PC-9 (cell line): Measurements from ENCODE around the gene TOX2. TPM values are rescaled to one million over a fixed set of nuclear protein-coding genes. Genes with fewer than 3 reads are reported as not detected.

Experiments used
- BruUV-seq: library from RNA; stranded (reverse); fragments of 400-500 nt; replicated peaks from 2 replicates; lab custom pipeline; 2021; lab: Mats Ljungman, UMichigan
- CTCF ChIA-PET: fragments of 300-600 bp; sonication (Branson Sonifier 250); formaldehyde crosslinking; loops from one replicate; lab custom pipeline; 2022; ENCODE audit warnings: antibody characterized with exemption; lab: Charles Lee
- POLR2A ChIA-PET: fragments of 300-600 bp; sonication (Branson Sonifier 250); formaldehyde crosslinking; loops from one replicate; lab custom pipeline; 2022; ENCODE audit warnings: antibody characterized with exemption; ENCODE audit not compliant: unreplicated experiment; lab: Charles Lee
- DNase-seq, 2 experiments: peaks; one replicate each; pipeline versions ENCODE4 v3.0.0 to v3.0.0-alpha.2; 2015 to 2022; ENCODE audit warnings: mixed read lengths in 1 of 2
- H2AFZ ChIP-seq: fragments of 200-600 bp; sonication (generic); 2 replicates; pipeline ENCODE4 v1.8.1; 2017; ENCODE audit warnings: antibody characterized with exemption
- H3F3A ChIP-seq: fragments of 200-600 bp; sonication (generic); 2 replicates; pipeline ENCODE4 v1.8.1; 2017; ENCODE audit warnings: antibody characterized with exemption, mild to moderate bottlenecking, low read depth; ENCODE audit not compliant: insufficient read depth
- H3K27ac ChIP-seq: fragments of 200-600 bp; sonication (generic); 2 replicates; pipeline ENCODE4 v1.6.1; 2016; ENCODE audit warnings: mixed run types
- H3K27me3 ChIP-seq: fragments of 200-600 bp; sonication (generic); 2 replicates; pipeline ENCODE4 v1.6.1; 2016; ENCODE audit warnings: low read depth, mixed run types; ENCODE audit not compliant: insufficient read depth
- H3K36me3 ChIP-seq: fragments of 200-600 bp; sonication (generic); 2 replicates; pipeline ENCODE4 v1.6.1; 2016; ENCODE audit warnings: low read depth, mixed run types
- H3K4me1 ChIP-seq: fragments of 200-600 bp; sonication (generic); replicated peaks from 2 replicates; pipeline ENCODE4 v1.6.1; 2016; ENCODE audit warnings: mixed run types; ENCODE audit not compliant: insufficient read depth
- H3K4me2 ChIP-seq: fragments of 200-600 bp; sonication (generic); 2 replicates; pipeline ENCODE4 v1.6.1; 2017; ENCODE audit warnings: mixed run types
- H3K4me3 ChIP-seq: fragments of 200-600 bp; sonication (generic); 2 replicates; pipeline ENCODE4 v1.6.1; 2016; ENCODE audit warnings: mixed run types
- H3K79me2 ChIP-seq: fragments of 200-600 bp; sonication (generic); 2 replicates; pipeline ENCODE4 v1.6.1; 2017; ENCODE audit warnings: low read depth, mixed run types
- H3K9me2 ChIP-seq: fragments of 200-600 bp; sonication (generic); 2 replicates; pipeline ENCODE4 v1.8.1; 2017; ENCODE audit warnings: mild to moderate bottlenecking; ENCODE audit not compliant: insufficient read depth
- H3K9me3 ChIP-seq: fragments of 200-600 bp; sonication (generic); 2 replicates; pipeline ENCODE4 v1.8.1; 2016; ENCODE audit warnings: low read depth; ENCODE audit not compliant: insufficient read depth
- H4K20me1 ChIP-seq: fragments of 200-600 bp; sonication (generic); 2 replicates; pipeline ENCODE4 v1.8.1; 2017; ENCODE audit not compliant: insufficient read depth
- EZH2 ChIP-seq: fragments of 200-600 bp; sonication (generic); IDR thresholded peaks from 2 replicates; pipeline ENCODE4 v1.8.0; 2017; ENCODE audit warnings: antibody characterized with exemption, low read depth
- intact Hi-C: fragments of 100-400 bp; cut with micrococcal nuclease; formaldehyde crosslinking; loops from one replicate; pipeline ENCODE4 v1.10.0; 2022; ENCODE audit not compliant: unreplicated experiment
- total RNA-seq: library from RNA; stranded (reverse); gene quantifications from 2 replicates; pipeline ENCODE4 v1.2.3, GENCODE V29; 2021
- TF ChIP-seq, protein P1 (sequence below): fragments of 200-600 bp; sonication (generic); conservative IDR thresholded peaks from 2 replicates; pipeline ENCODE4 v1.6.1; 2017; ENCODE audit warnings: mixed run types, antibody characterized with exemption, mild to moderate bottlenecking, moderate library complexity

Gene TOX2
- total RNA-seq, 1 experiment from 2014 or later = 30.1 TPM

- Histone ChIP-seq H3K79me2 (peaks cover 93% of the 10 kb centered on the region), H4K20me1 (no peaks in the 10 kb centered on the region), H3K27ac (no peak overlapping the region), H3K36me3 (peaks cover 16% of the 10 kb centered on the region; the same call in 1 of the 2 replicates), H3K27me3 (no peaks in the 10 kb centered on the region), H3K4me3 (no peak overlapping the region), H3K9me2 (no peaks in the 10 kb centered on the region), H3K4me2 (no peak overlapping the region), H3F3A (peaks cover 32% of the 10 kb centered on the region), H2AFZ (no peak overlapping the region), H3K9me3 (no peaks in the 10 kb centered on the region), H3K4me1 (peaks cover 49% of the 10 kb centered on the region)
- intact Hi-C loops = no loop called here
- TF ChIP-seq, protein P1, sequence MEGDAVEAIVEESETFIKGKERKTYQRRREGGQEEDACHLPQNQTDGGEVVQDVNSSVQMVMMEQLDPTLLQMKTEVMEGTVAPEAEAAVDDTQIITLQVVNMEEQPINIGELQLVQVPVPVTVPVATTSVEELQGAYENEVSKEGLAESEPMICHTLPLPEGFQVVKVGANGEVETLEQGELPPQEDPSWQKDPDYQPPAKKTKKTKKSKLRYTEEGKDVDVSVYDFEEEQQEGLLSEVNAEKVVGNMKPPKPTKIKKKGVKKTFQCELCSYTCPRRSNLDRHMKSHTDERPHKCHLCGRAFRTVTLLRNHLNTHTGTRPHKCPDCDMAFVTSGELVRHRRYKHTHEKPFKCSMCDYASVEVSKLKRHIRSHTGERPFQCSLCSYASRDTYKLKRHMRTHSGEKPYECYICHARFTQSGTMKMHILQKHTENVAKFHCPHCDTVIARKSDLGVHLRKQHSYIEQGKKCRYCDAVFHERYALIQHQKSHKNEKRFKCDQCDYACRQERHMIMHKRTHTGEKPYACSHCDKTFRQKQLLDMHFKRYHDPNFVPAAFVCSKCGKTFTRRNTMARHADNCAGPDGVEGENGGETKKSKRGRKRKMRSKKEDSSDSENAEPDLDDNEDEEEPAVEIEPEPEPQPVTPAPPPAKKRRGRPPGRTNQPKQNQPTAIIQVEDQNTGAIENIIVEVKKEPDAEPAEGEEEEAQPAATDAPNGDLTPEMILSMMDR = no peak
- no peak for TF ChIP-seq EZH2
- DNase-seq = no peak
- POLR2A ChIA-PET = no interaction called here
- BruUV-seq = no TSS peak
- CTCF ChIA-PET = no interaction called here
These were observed 32.1 kb downstream of the TOX2 start for GRCh38 chr20:43946659-43947315.

DNA sequence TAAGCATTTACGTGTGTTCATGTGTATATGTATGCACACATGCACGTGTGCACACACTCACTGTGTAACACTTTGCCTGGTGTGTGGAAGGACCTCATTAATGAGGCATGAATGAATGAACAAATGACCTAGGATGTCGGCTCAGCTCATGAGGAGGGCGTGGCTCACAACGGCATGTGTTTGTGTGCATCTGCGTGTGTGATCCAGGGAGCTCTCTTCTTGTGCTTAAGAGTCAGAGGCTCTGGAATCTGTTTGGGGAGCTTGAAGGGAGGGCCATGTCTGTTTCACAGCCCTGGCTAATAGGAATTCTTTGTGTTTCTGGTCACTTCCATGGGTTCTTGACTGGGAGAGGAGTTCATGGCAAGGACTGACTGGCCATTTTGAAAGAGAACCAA lies 32.7 kb downstream of the TOX2 start:
- no peak overlapping the region for H3K27ac ChIP-seq
- ChIA-PET CTCF (no interaction called here), POLR2A (no interaction called here)
- H3K79me2 ChIP-seq = peaks cover 93% of the 10 kb centered on the region
- H3K4me2 ChIP-seq = no peak overlapping the region
- peaks cover 16% of the 10 kb centered on the region; the same call in 1 of the 2 replicates for H3K36me3 ChIP-seq
- H3K4me1 ChIP-seq = peaks cover 46% of the 10 kb centered on the region
- DNase-seq = no peak
- no TSS peak for BruUV-seq
- no peaks in the 10 kb centered on the region for H3K9me2 ChIP-seq
- H2AFZ ChIP-seq = no peak overlapping the region
- intact Hi-C loops = no loop called here
- TF ChIP-seq, protein P1 = no peak
- no peak for TF ChIP-seq EZH2
- H3K4me3 ChIP-seq = no peak overlapping the region
- peaks cover 27% of the 10 kb centered on the region for H3F3A ChIP-seq
- H4K20me1 ChIP-seq = no peaks in the 10 kb centered on the region
- H3K9me3 ChIP-seq = no peaks in the 10 kb centered on the region
- H3K27me3 ChIP-seq = no peaks in the 10 kb centered on the region

GRCh38 chr20:43948455-43948854 lies 33.8 kb downstream of the TOX2 start:
- Histone ChIP-seq H3K27ac (no peak overlapping the region), H3K79me2 (peaks cover 98% of the 10 kb centered on the region), H3K4me1 (peaks cover 46% of the 10 kb centered on the region), H2AFZ (no peak overlapping the region), H4K20me1 (no peaks in the 10 kb centered on the region), H3K9me2 (no peaks in the 10 kb centered on the region), H3F3A (peaks cover 26% of the 10 kb centered on the region), H3K27me3 (no peaks in the 10 kb centered on the region), H3K9me3 (no peaks in the 10 kb centered on the region), H3K36me3 (peaks cover 16% of the 10 kb centered on the region; the same call in 1 of the 2 replicates), H3K4me3 (no peak overlapping the region), H3K4me2 (no peak overlapping the region)
- ChIA-PET CTCF (no interaction called here), POLR2A (no interaction called here)
- no peak for DNase-seq
- intact Hi-C loops = no loop called here
- no TSS peak for BruUV-seq
- no peak for TF ChIP-seq EZH2
